Bronchial epithelial cell (primary cell): Measurements from ENCODE around the gene ONECUT1. TPM values are rescaled to one million over a fixed set of nuclear protein-coding genes. Genes with fewer than 3 reads are reported as not detected.

Experiments used
- DNase-seq: peaks from one replicate; pipeline ENCODE4 v3.0.0-alpha.2; 2010; ENCODE audit warnings: low read depth
- FAIRE-seq: peaks from 2 replicates; lab custom pipeline; 2011; peaks lifted over from hg19 to GRCh38; lab: Jason Lieb, UNC
- H3K27me3 ChIP-seq: 2 replicates; pipeline ENCODE4 v1.5.1; 2011; ENCODE audit warnings: low read length; ENCODE audit not compliant: control insufficient read depth, insufficient read depth
- H3K36me3 ChIP-seq: 2 replicates; pipeline ENCODE4 v1.5.1; 2011; ENCODE audit warnings: low read length; ENCODE audit not compliant: control insufficient read depth, insufficient read depth
- H3K4me3 ChIP-seq: 2 replicates; pipeline ENCODE4 v1.5.1; 2011; ENCODE audit warnings: mild to moderate bottlenecking, low read depth, low read length, control low read depth
- total RNA-seq: library from RNA; depleted of rRNA; stranded (reverse); fragments of >200 nt; gene quantifications from 2 replicates; pipeline ENCODE4 v1.2.1, GENCODE V29; 2014
- TF ChIP-seq, protein P1 (sequence below): IDR thresholded peaks from 2 replicates; pipeline ENCODE4 v1.5.1; 2011; ENCODE audit warnings: mild to moderate bottlenecking, moderate library complexity, low read length, control low read depth, inconsistent platforms; ENCODE audit not compliant: insufficient read depth, severe bottlenecking

Gene ONECUT1
- total RNA-seq, 1 donor from 2014 or later, result not detected

DNA sequence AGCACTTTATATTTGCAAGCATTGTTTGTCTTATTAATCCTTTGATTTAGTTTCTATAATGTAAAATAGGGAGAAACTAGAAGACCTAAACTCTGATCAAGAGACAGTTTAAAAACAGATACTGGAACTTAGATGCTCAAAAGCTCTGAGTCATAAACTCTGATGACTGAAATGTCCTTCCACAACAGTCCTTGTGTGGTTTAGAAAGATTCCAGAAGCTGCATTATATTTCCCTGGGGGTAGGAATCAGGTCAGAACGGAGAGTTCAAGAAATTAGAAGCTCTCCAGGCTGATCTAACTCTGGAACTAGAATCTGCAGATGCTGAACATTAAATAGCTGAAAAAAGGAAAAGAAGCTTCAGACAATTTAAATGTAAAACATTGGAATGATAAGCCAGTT is 18.3 kb upstream of the ONECUT1 start:
- H3K27me3 ChIP-seq, result peaks cover 34% of the 10 kb centered on the region
- TF ChIP-seq, protein P1, sequence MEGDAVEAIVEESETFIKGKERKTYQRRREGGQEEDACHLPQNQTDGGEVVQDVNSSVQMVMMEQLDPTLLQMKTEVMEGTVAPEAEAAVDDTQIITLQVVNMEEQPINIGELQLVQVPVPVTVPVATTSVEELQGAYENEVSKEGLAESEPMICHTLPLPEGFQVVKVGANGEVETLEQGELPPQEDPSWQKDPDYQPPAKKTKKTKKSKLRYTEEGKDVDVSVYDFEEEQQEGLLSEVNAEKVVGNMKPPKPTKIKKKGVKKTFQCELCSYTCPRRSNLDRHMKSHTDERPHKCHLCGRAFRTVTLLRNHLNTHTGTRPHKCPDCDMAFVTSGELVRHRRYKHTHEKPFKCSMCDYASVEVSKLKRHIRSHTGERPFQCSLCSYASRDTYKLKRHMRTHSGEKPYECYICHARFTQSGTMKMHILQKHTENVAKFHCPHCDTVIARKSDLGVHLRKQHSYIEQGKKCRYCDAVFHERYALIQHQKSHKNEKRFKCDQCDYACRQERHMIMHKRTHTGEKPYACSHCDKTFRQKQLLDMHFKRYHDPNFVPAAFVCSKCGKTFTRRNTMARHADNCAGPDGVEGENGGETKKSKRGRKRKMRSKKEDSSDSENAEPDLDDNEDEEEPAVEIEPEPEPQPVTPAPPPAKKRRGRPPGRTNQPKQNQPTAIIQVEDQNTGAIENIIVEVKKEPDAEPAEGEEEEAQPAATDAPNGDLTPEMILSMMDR, result no peak
- H3K4me3 ChIP-seq, result no peak overlapping the region
- no peak for FAIRE-seq
- DNase-seq, result peak; percentile 5
- H3K36me3 ChIP-seq, result no peaks in the 10 kb centered on the region

DNA sequence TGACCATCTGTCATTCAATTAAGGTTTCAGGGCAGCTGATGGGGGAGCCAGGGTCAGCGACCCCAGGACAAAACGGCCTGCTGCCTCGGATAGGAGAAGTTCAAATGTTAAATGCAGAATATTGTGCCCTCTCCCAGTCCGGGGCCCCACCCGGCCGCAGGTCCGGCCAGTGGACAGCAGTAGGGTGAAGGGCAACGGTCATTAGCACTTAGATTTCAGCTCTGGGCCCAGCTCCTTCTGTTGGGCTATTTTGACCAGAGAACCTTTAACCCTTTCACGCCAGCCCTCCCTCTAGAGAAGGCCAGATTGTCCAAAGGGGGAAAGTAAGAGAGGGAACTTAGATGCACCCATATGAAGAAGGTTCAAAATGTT is 16.1 kb upstream of the ONECUT1 start:
- DNase-seq (no peak), FAIRE-seq (no peak)
- H3K4me3 ChIP-seq, result no peak overlapping the region
- TF ChIP-seq, protein P1, result no peak
- H3K36me3 ChIP-seq, result no peaks in the 10 kb centered on the region
- peaks cover 49% of the 10 kb centered on the region for H3K27me3 ChIP-seq

DNA sequence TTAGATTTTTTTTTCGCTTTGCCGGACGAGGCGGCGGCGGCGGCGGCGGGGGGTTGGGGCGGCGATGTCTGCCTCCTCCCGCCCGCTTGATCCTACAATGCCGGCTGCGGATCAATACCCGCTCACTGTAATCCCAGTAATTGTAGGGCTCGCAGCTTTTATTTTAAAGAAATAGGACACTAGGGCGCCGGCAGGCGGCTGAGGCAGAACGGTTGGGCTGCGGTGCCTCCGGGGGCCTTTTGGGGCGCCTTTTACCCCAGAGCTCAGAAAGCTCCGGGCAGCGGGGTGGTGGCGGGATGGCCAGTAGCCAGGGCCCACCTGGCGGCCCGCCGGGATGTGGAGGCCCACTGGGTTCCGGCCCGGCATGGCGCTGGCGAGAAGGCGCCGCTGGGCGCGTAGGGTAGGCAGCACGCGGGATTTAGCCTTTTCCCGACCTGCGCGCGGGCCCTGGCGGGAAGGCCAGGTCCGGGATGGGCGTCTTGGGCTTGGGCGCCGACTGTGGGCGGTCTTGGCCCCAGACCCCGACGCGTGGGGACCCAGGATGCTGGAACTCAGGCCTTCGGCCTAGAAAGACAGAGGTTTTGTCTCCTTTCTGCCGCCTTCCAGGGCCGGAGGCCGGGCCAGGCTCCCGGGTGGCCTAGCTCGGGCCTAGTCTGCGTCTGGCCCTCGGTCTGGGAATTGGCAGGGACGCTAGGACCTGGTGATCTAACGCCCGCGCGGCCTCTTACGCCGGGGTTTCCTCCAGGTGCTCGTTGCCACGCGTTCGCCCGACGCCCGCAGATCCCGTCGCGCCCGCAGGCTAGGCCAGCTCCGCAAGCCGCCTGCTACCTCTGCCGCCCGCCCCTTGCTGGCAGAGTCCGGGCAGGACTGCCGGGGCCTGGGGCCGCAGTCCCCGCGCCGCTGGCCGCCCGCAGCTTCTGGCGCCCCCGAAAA is 15.5 kb upstream of the ONECUT1 start:
- H3K36me3 ChIP-seq, result no peaks in the 10 kb centered on the region
- no peak for FAIRE-seq
- TF ChIP-seq, protein P1, result no peak
- H3K4me3 ChIP-seq, result peak overlapping the region; percentile 2
- peaks cover 53% of the 10 kb centered on the region for H3K27me3 ChIP-seq
- DNase-seq, result no peak

DNA sequence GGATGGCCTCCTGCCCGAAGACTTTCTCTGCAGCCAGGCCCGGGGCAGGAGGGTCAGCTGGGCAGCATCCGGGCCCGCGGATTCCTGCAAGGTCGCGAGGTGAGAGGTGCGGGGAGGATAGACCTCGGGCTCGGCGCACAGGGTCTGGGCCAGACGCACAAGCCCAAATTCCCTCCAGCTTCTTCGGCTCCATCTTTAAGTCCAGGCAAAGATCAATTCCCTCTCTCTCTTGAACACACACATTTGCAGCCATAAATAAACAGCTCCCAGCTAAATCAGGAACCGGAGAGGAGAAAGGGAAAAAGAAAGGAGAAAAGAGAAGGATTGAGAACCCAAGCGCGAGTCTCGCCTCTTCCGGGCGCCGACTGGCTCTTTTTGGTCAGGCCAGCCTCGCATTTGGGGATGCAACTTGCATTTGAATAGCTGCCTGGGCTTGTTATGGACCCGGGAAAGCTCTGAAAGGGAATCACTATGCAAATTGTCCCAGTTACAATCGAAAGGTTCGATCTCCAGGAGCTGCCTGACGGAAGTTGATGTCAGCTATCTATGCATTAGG is 14.5 kb upstream of the ONECUT1 start:
- Histone ChIP-seq H3K4me3 (no peak overlapping the region), H3K36me3 (no peaks in the 10 kb centered on the region), H3K27me3 (peaks cover 61% of the 10 kb centered on the region)
- no peak for DNase-seq
- TF ChIP-seq, protein P1, result no peak
- no peak for FAIRE-seq

DNA sequence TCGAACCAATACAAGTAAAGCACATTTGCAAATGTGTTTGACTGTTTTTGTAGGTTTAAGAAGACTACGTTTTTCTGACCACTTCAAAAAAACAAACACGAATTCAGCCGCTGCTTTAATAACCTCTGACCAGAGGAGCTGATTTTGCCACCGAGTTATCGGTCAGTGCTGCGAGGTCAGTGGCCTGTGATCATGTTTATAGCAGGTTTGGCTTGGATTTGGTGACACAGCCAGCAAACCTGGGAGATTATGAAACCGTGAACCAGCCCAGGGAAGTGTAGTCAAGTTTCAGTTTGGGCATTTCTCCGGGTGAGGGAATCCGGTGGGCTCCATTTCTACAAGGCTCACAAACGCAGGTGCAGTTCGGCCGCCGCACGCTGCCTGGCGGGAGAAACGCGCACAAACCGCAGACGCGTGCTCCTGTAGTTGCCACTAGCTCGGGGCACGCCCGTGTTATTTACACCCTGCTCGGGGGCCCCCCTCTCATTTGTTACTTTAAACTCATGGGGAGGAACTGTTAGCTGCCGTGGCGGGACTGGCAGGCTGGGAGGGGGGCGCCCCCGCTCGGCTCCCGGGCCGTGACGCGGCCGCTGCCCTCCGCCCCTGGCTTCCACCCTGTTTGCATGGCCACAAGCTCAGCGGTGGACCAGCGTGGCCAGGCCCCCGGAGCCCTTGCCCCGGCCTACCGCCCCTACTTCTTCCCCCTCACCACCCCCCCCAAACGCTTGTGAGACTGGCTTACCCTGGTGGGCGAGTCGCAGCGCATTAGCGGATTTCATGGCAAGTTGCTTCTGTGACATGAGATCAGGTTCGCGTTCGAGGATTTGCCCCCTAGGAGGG is 13.6 kb upstream of the ONECUT1 start:
- DNase-seq (no peak), FAIRE-seq (no peak)
- H3K36me3 ChIP-seq, result no peaks in the 10 kb centered on the region
- no peak overlapping the region for H3K4me3 ChIP-seq
- peaks cover 64% of the 10 kb centered on the region for H3K27me3 ChIP-seq
- TF ChIP-seq, protein P1, result no peak
